Measurements from ENCODE around the gene ATF6. TPM values are rescaled to one million over a fixed set of nuclear protein-coding genes. Genes with fewer than 3 reads are reported as not detected.

Gene ATF6
- total RNA-seq, 1 experiment from 2014 or later = 32.8 TPM

DNA sequence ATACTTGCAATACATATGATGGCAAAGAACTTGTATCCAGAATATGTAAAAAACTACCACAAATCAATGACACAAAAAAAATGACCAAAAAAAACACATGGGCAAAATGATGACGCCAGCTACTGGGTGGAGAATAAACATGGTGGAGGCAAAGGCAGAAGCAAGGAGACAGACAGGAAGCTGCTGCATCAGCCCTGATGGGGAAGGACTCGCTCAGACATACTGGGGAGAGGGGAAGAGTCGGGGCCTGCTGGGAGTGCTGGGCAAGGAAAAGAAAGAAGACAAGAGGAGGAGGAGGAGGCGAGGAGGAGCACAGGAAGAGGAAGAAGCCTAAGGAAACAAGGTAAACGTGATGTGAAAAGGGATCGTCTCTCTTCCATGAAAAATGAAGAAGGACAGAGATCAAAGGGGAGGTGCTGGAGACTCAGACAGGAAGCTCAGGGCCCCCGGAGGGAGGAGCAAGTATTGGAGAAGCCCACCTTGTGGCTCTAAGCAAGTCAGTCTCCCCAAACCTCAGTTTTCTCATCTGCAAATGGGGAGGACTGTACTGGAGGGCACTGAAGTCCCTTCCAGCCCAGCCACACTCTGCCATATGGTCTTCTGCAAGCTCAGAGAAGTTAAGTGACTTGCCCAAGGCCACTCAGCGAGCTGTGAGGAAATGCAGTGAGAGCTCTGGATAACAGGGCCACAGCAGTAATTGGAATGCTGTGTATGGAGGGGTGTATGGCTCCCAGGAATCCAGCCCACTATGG lies 233.4 kb downstream of the ATF6 start:
- DNase-seq (ENCODE audit: low spot score) = no peak

DNA sequence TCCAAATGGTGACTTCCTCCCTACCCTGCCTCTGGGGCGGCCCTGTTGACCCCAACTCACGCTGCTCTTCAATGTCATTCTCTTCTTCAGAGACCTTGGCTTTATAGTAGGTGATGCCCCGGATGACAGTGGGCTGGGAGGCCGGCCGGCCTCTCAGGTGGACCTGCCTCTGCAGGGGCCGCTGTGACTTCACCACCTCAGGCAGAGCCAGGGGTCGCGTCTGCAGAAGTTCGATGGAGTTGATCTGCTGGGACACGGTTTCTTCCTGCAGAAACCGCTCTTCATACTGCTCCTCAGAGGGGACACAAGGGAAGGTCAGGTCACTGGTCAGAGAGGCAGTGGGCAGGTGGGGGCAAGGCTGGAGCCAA lies 233.9 kb downstream of the ATF6 start:
- DNase-seq (ENCODE audit: low spot score) = no peak

- DNase-seq (ENCODE audit: low spot score) = peak; percentile 96
Observed at GRCh38 chr1:162003061-162003829, 237.1 kb downstream of the ATF6 start.

DNA sequence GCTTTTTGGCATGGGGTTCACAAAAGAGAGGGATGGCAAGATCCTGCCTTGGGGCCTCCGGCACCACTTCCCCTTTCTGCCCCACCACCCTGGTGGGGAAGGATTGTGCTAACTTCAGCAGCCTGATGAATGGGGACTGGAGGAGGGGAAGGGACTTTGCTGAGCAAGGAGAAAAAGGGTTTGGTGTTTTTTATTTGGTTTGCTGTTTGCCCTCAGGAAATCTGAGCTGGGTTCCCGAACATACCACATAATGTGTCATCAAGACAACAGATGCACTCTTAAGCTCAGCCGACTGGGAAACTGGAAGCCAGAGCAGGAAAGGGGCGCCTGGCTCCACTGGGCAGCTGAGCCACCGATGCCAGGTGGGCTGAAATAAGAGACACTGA lies 237.7 kb downstream of the ATF6 start:
- DNase-seq (ENCODE audit: low spot score) = peak; percentile 89

GRCh38 chr1:162004441-162004950 lies 238.4 kb downstream of the ATF6 start:
- no peak for DNase-seq (ENCODE audit: low spot score)

GRCh38 chr1:162006081-162006480 lies 240.0 kb downstream of the ATF6 start:
- DNase-seq (ENCODE audit: low spot score) = no peak

- no peak for DNase-seq (ENCODE audit: low spot score)
Observed at GRCh38 chr1:162007466-162007865, 241.3 kb downstream of the ATF6 start.

DNA sequence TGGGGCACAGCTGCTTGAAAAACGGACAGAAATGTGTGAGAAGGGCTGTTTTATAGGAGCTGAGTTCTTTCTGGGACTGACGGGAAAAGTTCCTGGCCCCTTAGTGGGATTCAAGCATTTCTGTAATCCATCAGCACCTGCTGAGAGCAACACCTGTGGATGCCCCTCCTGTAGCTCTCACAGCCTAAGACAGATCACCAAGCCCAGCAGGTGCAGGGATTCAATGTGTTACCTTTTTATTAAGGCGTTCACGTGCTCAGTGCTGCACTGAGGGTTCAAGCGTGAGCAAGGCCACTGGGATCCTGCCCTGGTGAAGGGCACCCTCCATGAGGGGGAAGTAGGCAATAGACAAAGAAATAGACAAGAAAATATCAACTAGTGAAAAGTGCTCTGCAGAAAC lies 242.7 kb downstream of the ATF6 start:
- no peak for DNase-seq (ENCODE audit: low spot score)

- no peak for DNase-seq (ENCODE audit: low spot score)
Observed at GRCh38 chr1:162009501-162010174, 243.5 kb downstream of the ATF6 start.

DNA sequence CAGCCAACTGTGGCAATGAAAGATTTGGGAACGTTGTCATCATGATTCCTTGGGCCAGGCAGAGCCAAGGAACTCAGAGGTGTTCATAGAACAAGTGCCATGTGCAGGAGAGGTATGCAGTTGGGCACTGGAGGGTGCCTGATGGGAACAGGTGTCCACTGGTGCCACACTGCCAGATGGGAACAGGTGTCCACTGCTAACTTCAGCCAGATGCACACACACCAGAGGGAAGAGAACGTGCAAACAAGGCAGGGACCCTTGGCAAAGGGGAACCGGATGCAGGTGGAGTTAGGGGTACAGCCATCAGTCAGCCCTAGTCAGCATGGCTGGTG lies 244.0 kb downstream of the ATF6 start:
- no peak for DNase-seq (ENCODE audit: low spot score)

DNA sequence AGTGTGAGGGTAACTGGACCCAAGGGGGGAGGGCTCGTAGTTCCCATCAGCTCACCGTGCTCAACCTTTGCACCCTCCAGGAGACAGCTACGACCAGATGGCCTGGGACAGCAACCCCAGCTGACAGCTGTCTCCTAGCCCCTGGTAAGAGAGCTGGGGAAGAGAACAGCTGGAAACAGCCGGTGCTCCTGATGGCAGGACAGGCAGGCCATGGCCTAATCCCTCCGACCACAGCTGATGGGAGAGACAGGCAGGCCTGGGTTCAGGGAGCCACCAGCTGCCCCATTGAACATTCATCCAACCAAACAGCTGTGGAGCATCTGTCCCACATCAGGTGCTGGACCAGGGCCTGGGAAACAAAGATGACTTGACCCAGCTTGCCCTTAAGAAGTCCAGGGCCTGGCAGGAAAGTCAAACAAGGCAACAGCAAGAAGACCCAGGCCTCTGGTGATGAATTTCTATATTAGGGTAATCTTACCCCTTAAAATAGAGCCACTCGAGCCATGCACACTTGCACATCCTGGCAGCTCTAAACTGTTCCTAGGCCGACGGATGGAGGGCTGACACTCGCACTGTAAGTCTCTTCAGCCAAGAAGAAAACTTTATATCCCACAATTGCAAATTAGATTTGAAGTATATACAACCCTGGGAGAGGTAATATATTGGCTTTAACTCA lies 245.4 kb downstream of the ATF6 start:
- no peak for DNase-seq (ENCODE audit: low spot score)

- no peak for DNase-seq (ENCODE audit: low spot score)
Observed at GRCh38 chr1:162013289-162013688, 247.2 kb downstream of the ATF6 start.

Other genes starting within 250 kb of the ATF6 start
- gene HSPA6, start 241.8 kb upstream of the ATF6 start, total RNA-seq (2014; rRNA removed; shearing (Covaris generic)) = 1.2 and 1.7 TPM in 2 replicates
- not detected in 2 replicates for gene FCGR3A, start 216.5 kb upstream of the ATF6 start, total RNA-seq (2014; rRNA removed; shearing (Covaris generic))
- not detected in 2 replicates for gene FCGR3B, start 135.1 kb upstream of the ATF6 start, total RNA-seq (2014; rRNA removed; shearing (Covaris generic))
- gene FCGR2B, start 103.2 kb upstream of the ATF6 start, total RNA-seq (2014; rRNA removed; shearing (Covaris generic)) = not detected in 2 replicates
- 0.09 and 0.43 TPM in 2 replicates for gene FCRLA, start 59.1 kb upstream of the ATF6 start, total RNA-seq (2014; rRNA removed; shearing (Covaris generic))
- gene FCRLB, start 44.8 kb upstream of the ATF6 start, total RNA-seq (2014; rRNA removed; shearing (Covaris generic)) = 2.7 and 3.1 TPM in 2 replicates
- 85.8 and 116 TPM in 2 replicates for gene DUSP12, start 16.5 kb upstream of the ATF6 start, total RNA-seq (2014; rRNA removed; shearing (Covaris generic))